HG02981 (cell line): ENCODE results near the gene TMEM61.

Source experiments
- ATAC-seq: cut with Tn5 transposase; IDR thresholded peaks from one replicate; pipeline ENCODE4 v1.9.1; 2021; ENCODE audit warnings: mild to moderate bottlenecking, moderate library complexity; ENCODE audit not compliant: unreplicated experiment

The TMEM61 gene

DNA sequence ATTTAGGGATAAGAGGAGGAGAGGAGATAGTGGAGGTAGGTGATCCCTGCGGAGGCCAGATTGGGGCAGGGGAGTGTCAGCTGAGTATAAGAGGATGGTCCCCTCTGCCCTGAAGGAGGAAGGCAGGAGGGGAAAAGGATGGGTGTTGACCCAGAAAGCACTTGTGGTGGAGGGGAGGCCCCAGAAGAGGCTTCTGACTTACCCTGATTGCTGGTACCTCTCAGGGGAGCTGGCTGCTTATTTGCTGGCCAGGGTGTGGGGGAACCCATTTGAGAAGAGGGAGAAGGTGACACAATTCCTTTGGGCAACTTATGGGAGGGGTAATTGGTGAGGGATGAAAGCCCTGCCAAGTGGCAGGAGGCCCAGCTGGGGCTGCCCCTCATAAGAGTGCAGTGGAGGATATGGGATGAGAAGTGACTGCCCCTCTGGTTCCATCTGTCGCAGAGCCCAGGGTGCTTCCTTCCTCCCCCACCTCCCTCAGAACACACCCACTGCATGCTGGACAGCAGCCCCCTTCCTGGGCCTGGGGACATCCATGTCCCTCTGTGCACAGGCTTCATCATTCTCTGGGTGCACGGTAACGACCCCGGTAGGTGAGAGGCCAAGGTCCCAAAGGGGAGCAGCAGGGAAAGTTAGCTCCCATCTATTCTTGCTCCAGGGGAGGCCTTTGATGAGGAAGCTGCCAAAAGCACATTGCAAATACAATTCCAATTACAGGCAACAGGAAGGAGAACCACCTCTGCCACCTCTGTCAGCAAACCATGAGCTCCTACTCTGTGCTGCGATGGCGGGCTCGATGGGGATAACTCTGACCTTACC lies 57.5 kb downstream of the TMEM61 start:
- ATAC-seq = no peak

DNA sequence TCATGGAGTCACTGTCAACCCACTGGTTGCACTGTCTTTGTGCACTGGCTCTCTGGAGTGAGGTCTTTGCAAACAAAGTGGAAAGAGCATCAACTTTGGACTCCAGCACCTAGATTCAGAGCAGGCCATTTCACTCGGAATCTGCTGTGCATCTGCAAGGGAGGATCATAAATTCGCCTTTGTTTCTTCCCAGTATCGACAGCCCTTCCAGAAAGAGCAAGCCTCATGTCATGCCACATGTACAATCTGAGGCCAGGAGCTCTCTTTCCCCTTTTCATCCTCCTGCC lies 58.1 kb downstream of the TMEM61 start:
- no peak for ATAC-seq

DNA sequence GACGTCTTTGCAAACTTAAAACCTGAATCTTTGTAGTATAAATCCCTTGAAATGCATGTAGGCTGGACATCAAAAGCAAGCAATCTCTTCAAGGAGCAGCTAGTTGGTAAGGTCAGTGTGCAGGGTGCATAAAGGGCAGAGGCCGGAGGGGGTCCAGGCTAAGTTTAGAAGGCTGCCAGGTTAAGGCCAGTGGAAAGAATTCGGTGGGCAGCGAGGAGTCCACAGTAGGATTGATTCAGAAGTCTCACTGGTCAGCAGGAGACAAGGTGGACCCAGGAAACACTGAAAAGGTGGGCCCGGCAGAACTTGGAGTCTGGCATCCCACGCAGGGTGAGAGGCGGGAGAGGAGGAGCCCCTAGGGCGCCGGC lies 58.5 kb downstream of the TMEM61 start:
- ATAC-seq = no peak

DNA sequence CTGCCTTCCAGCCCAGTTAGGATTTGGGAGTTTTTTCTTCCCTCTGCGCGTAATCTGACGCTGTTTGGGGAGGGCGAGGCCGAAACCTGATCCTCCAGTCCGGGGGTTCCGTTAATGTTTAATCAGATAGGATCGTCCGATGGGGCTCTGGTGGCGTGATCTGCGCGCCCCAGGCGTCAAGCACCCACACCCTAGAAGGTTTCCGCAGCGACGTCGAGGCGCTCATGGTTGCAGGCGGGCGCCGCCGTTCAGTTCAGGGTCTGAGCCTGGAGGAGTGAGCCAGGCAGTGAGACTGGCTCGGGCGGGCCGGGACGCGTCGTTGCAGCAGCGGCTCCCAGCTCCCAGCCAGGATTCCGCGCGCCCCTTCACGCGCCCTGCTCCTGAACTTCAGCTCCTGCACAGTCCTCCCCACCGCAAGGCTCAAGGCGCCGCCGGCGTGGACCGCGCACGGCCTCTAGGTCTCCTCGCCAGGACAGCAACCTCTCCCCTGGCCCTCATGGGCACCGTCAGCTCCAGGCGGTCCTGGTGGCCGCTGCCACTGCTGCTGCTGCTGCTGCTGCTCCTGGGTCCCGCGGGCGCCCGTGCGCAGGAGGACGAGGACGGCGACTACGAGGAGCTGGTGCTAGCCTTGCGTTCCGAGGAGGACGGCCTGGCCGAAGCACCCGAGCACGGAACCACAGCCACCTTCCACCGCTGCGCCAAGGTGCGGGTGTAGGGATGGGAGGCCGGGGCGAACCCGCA lies 59.1 kb downstream of the TMEM61 start, which contains the start of gene PCSK9:
Gene PCSK9, plus strand, starts transcription at position 207 of the 741 bp plus-strand sequence. Its CDS starts 290 bp downstream, at position 497.
- ATAC-seq = no peak

DNA sequence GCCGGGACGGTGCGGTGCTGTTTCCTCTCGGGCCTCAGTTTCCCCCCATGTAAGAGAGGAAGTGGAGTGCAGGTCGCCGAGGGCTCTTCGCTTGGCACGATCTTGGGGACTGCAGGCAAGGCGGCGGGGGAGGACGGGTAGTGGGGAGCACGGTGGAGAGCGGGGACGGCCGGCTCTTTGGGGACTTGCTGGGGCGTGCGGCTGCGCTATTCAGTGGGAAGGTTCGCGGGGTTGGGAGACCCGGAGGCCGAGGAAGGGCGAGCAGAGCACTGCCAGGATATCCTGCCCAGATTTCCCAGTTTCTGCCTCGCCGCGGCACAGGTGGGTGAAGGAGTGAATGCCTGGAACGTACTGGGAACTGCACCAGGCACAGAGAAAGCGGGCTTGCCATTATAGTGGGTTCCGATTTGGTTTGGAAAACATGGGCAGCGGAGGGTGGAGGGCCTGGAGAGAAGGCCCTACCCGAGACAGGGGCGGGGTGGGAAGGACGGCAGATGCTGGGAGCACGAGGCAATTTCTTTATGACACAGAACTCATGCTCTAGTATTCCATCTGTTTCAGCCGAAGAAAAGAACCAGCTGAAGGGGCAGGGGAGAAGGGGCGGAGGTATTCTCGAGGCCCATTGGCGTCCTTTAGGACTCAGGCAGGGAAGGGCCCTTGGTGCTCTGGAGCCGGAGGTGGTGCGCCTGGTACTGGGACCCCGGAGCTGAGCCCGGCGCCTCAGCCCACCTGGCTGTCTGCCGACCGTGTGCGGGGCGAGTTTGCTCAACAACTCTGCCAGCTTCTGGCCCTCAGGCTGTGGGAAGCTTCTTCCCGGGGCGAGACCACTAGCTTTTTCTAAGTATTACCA lies 59.9 kb downstream of the TMEM61 start:
- no peak for ATAC-seq

DNA sequence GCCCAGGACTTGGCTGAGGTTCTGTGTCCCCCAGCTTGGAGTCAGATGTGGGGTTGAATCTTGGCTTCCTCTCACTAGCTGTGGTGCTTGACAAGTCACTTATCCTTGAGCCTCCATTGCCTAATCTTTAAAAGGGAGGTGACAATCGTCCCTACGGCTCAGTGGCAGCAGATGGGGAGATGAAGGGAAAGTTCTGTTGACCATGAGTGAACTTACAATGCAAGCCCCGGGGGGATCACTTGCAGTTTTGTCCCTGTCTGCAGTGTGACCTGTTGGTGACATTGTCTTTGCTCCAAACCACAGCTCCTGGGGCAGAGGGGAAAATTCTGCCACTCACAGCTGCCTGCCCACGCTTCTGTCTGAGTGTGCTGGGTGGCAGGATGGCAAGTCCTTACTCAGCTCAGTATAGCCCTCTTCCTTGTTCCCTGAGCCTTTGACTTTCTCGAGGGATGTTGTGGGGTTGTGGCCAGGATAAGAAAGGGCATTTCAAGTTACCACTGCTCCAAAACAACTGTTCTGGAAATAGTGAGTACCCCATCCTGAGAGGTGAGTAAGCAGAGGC lies 60.6 kb downstream of the TMEM61 start:
- ATAC-seq = no peak

DNA sequence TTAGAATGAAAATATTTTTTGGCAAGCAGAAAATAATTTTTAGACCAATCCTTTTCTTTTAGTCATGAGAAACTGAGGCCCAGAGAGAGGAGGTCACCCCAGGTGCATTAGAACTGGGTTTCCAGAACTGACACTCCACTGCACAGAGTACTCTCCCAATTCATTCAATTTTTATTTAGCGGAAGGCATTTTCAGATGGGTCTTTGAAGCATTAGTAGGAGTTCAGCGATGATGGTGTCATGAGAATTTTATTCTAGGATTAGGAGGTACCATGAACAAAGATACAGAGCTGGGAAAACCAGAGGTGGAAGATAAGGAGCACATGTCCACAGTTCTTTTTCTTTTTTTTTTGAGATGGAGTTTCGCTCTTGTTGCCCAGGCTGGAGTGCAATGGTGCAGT lies 61.2 kb downstream of the TMEM61 start:
- no peak for ATAC-seq
